GM18511 (cell line): Measurements from ENCODE around the gene SH3BP5L.

Experiments
- ATAC-seq: cut with Tn5 transposase; IDR thresholded peaks from one replicate; pipeline ENCODE4 v1.9.1; 2021; ENCODE audit warnings: mild to moderate bottlenecking, moderate library complexity; ENCODE audit not compliant: unreplicated experiment

Gene SH3BP5L

DNA sequence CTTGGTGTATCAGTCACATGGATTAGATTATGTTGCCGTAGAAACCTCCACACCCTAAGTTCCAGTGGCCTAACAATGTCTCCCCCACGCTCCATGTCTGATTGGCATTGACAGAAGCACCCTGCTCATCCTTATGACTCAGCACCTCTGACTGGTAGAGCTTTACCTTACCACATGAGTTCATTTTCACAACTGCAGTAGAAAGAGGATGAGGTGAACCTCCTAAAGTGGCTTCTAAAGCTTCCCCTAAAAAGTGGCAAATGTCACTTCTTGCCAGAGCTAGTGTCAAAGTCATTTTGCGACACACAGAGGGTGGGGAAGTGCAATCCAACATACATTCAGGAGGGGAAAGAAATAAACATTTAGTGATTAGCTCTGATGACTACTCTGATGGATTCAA, 39.6 kb downstream of the SH3BP5L start:
- peak; percentile 84 for ATAC-seq

DNA sequence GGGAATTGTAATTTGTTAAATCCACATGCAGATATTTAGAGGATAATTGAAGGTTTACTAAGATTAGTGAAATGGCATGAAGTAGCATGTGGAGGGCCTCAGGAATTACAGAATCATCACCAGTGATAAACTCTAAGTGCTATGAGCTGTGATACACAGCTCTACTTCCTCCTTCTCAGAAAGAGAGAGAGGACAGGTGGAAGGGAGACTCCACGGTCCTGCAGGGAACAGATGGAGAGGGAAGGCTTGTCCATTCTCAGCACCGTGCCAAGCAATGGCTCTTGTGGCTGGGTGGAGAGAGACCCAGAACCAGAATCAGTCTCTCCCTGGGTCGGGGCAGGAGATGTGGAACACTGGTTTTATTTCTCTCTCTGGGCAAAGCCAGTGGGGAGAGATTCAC, 42.3 kb downstream of the SH3BP5L start:
- no peak for ATAC-seq

DNA sequence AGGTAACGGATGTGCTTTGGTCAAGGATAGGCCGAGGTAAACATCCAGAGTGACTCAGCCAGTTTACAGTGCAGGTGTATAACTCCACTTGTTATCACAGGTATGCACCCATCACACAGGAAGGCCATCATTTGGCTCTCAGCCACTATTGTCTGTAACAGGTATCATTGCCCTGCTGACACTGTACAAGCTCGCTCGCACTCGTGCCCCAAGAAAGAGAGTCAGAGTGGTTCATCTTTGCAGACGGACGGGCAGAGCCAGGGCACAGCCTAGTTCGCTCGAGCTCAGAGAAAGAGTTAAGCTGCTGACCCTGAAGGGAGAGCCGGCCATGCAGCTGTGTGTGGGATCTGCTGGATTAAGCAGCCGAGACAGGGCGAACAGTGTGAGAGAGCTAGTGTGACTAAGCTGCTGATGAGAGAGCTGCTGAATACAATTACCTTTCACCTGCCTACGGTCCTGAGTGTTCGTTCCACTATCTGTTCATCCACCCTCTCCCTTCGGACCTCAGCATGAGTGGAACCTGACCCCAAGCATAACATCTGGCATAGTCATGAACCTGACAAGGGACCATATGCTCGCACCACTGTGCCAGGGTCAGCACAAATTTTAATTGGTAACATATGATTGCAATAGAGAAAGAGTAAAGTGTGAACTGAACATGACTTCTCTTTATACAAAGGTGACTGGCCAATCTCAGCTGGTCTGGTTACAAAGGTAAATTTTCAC, 43.1 kb downstream of the SH3BP5L start:
- no peak for ATAC-seq

- ATAC-seq, result no peak
Observed at GRCh38 chr1:248779350-248779749, 46.4 kb downstream of the SH3BP5L start.

DNA sequence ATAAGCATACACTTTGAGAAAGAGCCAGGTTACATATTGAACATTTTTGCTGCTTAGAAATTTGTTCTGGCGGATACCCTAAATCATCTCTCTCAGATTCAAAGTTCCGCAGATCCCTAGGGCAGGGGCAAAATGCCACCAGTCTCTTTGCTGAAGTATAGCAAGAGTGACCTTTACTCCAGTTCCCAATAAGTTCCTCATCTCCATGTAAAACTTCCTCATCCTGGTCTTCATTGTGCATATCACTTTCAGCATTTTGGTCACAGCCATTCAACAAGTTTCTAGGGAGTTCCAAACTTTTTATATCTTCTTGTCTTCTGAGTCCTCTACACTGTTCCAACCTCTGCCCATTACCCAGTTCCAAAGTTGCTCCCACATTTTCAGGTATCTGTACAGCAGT, 46.8 kb downstream of the SH3BP5L start:
- ATAC-seq, result no peak

DNA sequence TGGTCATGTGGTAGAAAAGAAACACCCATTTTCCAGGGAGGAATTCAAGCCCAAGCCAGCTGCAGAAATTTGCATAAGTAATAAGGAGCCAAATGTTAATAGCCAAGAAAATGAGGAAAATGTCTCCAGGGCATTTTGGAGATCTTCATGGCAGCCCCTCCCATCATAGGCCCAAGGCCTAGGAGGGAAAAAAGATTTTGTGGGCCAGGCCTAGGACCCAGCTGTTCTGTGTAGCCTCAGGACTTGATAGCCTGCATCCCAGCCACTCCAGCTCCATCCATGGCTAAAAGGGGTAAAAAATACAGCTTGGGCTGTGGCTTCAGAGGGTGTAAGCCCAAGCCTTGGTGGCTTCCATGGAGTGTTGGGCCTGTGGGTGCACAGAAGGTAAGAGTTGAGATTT, 48.7 kb downstream of the SH3BP5L start:
- no peak for ATAC-seq

DNA sequence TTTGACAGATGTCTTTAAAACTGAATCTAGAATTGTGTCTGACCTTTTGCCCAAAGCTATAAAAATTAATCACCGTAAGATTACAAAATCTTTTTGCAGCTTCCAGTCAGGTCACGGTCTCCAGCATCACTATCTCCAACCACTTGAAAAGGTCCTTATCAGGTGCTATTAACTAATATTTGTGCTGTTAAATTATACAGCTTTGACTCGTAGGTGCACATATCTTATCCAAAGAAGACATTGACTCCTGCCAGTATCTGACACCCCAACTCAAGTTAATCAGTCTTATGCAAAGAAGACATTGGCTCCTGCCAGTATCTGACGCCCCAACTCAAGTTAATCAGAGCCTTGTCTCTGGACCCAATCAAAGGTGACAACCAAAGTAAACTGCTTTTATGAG, 50.3 kb downstream of the SH3BP5L start:
- ATAC-seq, result no peak
